Hindlimb muscle (tissue), 1 donor: ENCODE measurements around the gene ITLN2. TPM values are rescaled to one million over a fixed set of nuclear protein-coding genes. Genes with fewer than 3 reads are reported as not detected.
"Not testable (repeated sequence)": the region's sequence is repeated elsewhere in the genome, so short reads cannot be mapped to it uniquely, and the experiment has no call there.

Source experiments
- DNase-seq: peaks from one replicate; pipeline ENCODE4 v3.0.0-alpha.2; 2013
- polyA plus RNA-seq: library from polyadenylated mRNA; unstranded; fragments of 120-200 nt; gene quantifications from one replicate; pipeline ENCODE4 v1.2.1, GENCODE V29; 2013; ENCODE audit not compliant: insufficient read length

ITLN2 gene
- polyA plus RNA-seq, 1 donor, result not detected

DNA sequence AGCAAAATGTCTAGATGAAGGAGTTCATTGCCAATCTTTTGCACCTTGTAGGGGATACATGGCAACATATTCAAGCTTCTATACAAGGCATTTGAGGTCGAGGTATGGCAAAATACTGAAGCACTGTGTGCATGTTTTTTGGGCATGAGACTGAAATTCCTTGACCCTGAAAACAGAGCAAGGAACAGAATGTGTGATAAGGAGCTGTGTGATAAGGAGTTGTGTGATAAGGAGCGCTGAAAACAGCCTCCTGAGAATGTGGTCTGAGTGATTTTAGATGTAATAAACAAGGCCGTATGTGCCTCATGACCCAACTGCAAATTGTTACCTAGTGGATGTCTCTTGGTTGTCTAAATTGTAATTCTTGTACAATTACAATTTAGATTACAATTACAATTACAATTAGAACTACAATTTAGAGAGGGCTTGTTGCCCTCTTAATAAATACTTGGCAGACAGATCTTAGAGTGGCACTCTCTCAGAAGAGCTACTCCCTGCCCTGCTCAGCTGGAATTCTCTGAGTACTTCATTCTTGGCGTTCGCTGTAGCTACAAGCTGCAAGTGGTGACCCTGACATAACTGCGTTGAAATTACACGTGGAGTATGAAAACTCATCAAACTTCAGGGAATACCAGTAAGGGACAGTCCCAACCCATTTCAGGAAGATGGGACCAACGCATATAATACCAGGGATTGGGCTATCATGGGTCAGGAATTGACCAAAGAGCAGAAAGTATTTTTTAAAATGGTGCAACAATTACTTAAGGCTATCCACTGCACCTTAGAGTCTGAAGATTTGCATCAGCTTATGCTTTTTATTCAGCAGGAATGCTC, 49.6 kb downstream of the ITLN2 start:
- DNase-seq, result no peak

DNA sequence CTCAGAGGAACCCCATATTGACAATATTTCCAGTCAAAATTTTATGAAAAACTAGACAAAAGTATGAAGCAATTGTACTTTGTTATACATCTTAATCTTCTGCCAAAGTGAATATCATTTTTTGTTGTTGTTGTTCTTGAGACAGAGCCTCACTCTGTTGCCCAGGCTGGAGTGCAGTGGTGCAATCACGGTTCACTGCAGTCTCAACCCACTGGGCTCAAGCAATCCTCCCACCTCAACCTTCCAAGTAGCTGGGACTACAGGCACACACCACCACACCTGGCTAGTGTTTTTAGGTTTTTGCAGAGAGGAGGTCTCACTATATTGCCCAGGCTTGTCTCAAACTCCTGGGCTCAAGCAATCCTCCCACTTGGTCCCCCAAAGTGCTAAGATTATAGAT, 52.4 kb downstream of the ITLN2 start:
- DNase-seq, result not testable (repeated sequence)

GRCh38 chr1:160901768-160902167, 52.8 kb downstream of the ITLN2 start:
- DNase-seq, result no peak

- not testable (repeated sequence) for DNase-seq
Observed at GRCh38 chr1:160900683-160901082, 53.9 kb downstream of the ITLN2 start.

Other genes with a start within 250 kb of the ITLN2 start
- 2.1 TPM for gene CD48, start 243.0 kb downstream of the ITLN2 start, polyA plus RNA-seq
- gene SLAMF7, start 215.6 kb downstream of the ITLN2 start, polyA plus RNA-seq, result 0.71 TPM
- gene LY9, start 158.6 kb downstream of the ITLN2 start, polyA plus RNA-seq, result 0.34 TPM
- gene CD244, start 91.9 kb downstream of the ITLN2 start, polyA plus RNA-seq, result 0.14 TPM
- not detected for gene ITLN1, start 69.6 kb downstream of the ITLN2 start, polyA plus RNA-seq
- 12.4 TPM for gene F11R, start 66.3 kb upstream of the ITLN2 start, polyA plus RNA-seq
- gene TSTD1, start 84.2 kb upstream of the ITLN2 start, polyA plus RNA-seq, result 30.0 TPM
- gene USF1, start 91.2 kb upstream of the ITLN2 start, polyA plus RNA-seq, result 34.8 TPM
- 4.7 TPM for gene ARHGAP30, start 115.1 kb upstream of the ITLN2 start, polyA plus RNA-seq
- gene NECTIN4, start 134.7 kb upstream of the ITLN2 start, polyA plus RNA-seq, result 0.43 TPM
- gene KLHDC9, start 143.6 kb upstream of the ITLN2 start, polyA plus RNA-seq, result 0.86 TPM
- gene PFDN2, start 163.2 kb upstream of the ITLN2 start, polyA plus RNA-seq, result 66.3 TPM
- 30.9 TPM for gene NIT1, start 163.3 kb upstream of the ITLN2 start, polyA plus RNA-seq
- 43.2 TPM for gene DEDD, start 177.9 kb upstream of the ITLN2 start, polyA plus RNA-seq
- gene UFC1, start 199.2 kb upstream of the ITLN2 start, polyA plus RNA-seq, result 91.5 TPM
- gene USP21, start 204.7 kb upstream of the ITLN2 start, polyA plus RNA-seq, result 28.6 TPM
- 23.5 TPM for gene PPOX, start 211.6 kb upstream of the ITLN2 start, polyA plus RNA-seq
- 26.6 TPM for gene B4GALT3, start 222.7 kb upstream of the ITLN2 start, polyA plus RNA-seq
- 11.2 TPM for gene ADAMTS4, start 244.2 kb upstream of the ITLN2 start, polyA plus RNA-seq
- 144 TPM for gene NDUFS2, start 247.6 kb upstream of the ITLN2 start, polyA plus RNA-seq